Uterus (tissue), 4 donors: Measurements from ENCODE around the gene RBM7. TPM values are rescaled to one million over a fixed set of nuclear protein-coding genes. Genes with fewer than 3 reads are reported as not detected.

Experiments
- DNase-seq, 2 donors: peaks; one replicate each; pipeline ENCODE4 v3.0.0-alpha.2; 2019 to 2020
- H3K27ac ChIP-seq, 2 donors: fragments of 200-600 bp; sonication (generic); 1 replicate in 1 of 2; 2 replicates in 1 of 2; pipeline ENCODE4 v1.5.1; 2016 to 2018
- H3K27me3 ChIP-seq, 2 donors: fragments of 200-600 bp; sonication (generic); one replicate each; pipeline ENCODE4 v1.5.1; 2018 to 2019; ENCODE audit warnings: control low read depth in 1 of 2
- H3K36me3 ChIP-seq, 2 donors: fragments of 200-600 bp; sonication (generic); one replicate each; pipeline ENCODE4 v1.5.1; 2019; ENCODE audit warnings: control low read depth in 1 of 2
- H3K4me1 ChIP-seq, 2 donors: fragments of 200-600 bp; sonication (generic); one replicate each; pipeline ENCODE4 v1.5.1; 2018 to 2019; ENCODE audit warnings: control low read depth in 1 of 2
- H3K4me3 ChIP-seq, 2 donors: fragments of 200-600 bp; sonication (generic); 1 replicate in 1 of 2; 2 replicates in 1 of 2; pipeline ENCODE4 v1.5.1; 2018 to 2019; ENCODE audit warnings: mild to moderate bottlenecking in 1 of 2
- H3K9me3 ChIP-seq, 2 donors: fragments of 200-600 bp; sonication (generic); one replicate each; pipeline ENCODE4 v1.5.1; 2019; ENCODE audit warnings: control low read depth in 1 of 2
- CTCF ChIP-seq, 4 experiments: fragments of 200-600 bp in 2 of 4; fragments of 450-650 bp in 2 of 4; sonication (generic) in 2 of 4; IDR thresholded peaks; one replicate each; pipeline ENCODE4 v1.5.1; 2016 to 2019; ENCODE audit warnings: antibody characterized with exemption in 4 of 4, mild to moderate bottlenecking in 2 of 4, moderate library complexity in 1 of 4
- POLR2A ChIP-seq, 2 donors: fragments of 450-650 bp; IDR thresholded peaks; one replicate each; pipeline ENCODE4 v1.6.1; 2016; ENCODE audit warnings: antibody characterized with exemption in 2 of 2, mild to moderate bottlenecking in 1 of 2, moderate library complexity in 1 of 2
- intact Hi-C: fragments of 100-400 bp; cut with DNase I; formaldehyde crosslinking; loops from one replicate; pipeline ENCODE4 v1.15.1; 2023; ENCODE audit warnings: low total_unique reads
- total RNA-seq, 4 donors: library from RNA; depleted of rRNA in 3 of 4; stranded (reverse); fragments of >200 nt in 3 of 4; gene quantifications; one replicate each; pipeline versions ENCODE4 v1.1.0 to v1.2.4, GENCODE V29; 2014 to 2023
- donor health status: DM: yes; HTN: yes; CAD: no.

Gene RBM7
- total RNA-seq, 4 donors from 2014 or later: 12.8 to 107 (median 44.1) TPM

GRCh38 chr11:114368918-114369680 lies 31.4 kb upstream of the RBM7 start:
- no peaks in the 10 kb centered on the region for H3K27me3 ChIP-seq
- no peak for DNase-seq
- intact Hi-C loops: no loop called here
- H3K27ac ChIP-seq: no peak overlapping the region
- H3K4me1 ChIP-seq: no peaks in the 10 kb centered on the region
- TF ChIP-seq POLR2A (IDR thresholded peaks at IDR 0.05) (no peak), CTCF (IDR thresholded peaks at IDR 0.05) (no peak)
- no peaks in the 10 kb centered on the region for H3K9me3 ChIP-seq
- no peaks in the 10 kb centered on the region for H3K36me3 ChIP-seq
- H3K4me3 ChIP-seq: no peak overlapping the region

DNA sequence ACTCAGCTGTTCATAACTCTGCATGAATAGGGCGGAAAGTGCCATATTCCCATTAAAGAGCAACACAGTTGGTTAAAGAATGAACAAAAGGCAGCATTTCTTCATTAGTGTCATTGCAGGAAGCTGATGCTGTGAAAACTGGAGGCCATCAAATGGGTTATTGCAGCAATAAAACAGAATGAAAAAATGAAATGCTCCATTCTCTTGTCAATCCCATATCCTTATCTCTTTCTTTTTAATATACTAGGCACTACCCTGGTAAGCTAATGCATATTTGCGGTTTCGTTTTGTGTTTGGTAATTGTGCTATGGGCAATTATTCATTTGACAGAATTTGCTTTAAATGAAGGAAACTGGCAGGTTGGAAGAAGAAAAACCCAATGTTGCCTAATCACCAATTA lies 25.4 kb upstream of the RBM7 start:
- intact Hi-C loops: no loop called here
- Histone ChIP-seq H3K4me3 (no peak overlapping the region), H3K9me3 (no peaks in the 10 kb centered on the region), H3K36me3 (no peaks in the 10 kb centered on the region), H3K27ac (no peak overlapping the region), H3K27me3 (no peaks in the 10 kb centered on the region), H3K4me1 (no peaks in the 10 kb centered on the region)
- no peak for DNase-seq
- no peak for TF ChIP-seq POLR2A (IDR thresholded peaks at IDR 0.05)
- no peak for TF ChIP-seq CTCF (IDR thresholded peaks at IDR 0.05)

GRCh38 chr11:114377612-114378267 lies 22.7 kb upstream of the RBM7 start:
- no peak overlapping the region for H3K27ac ChIP-seq
- H3K27me3 ChIP-seq: no peaks in the 10 kb centered on the region
- no peak overlapping the region for H3K4me3 ChIP-seq
- no peaks in the 10 kb centered on the region for H3K4me1 ChIP-seq
- TF ChIP-seq CTCF (IDR thresholded peaks at IDR 0.05) (no peak), POLR2A (IDR thresholded peaks at IDR 0.05) (no peak)
- H3K36me3 ChIP-seq: no peaks in the 10 kb centered on the region
- DNase-seq: no peak
- no peaks in the 10 kb centered on the region for H3K9me3 ChIP-seq
- intact Hi-C loops: no loop called here

GRCh38 chr11:114379394-114380069 lies 20.9 kb upstream of the RBM7 start:
- H3K9me3 ChIP-seq: no peaks in the 10 kb centered on the region
- no peak overlapping the region for H3K27ac ChIP-seq
- no peaks in the 10 kb centered on the region for H3K4me1 ChIP-seq
- H3K4me3 ChIP-seq: no peak overlapping the region
- no peaks in the 10 kb centered on the region for H3K36me3 ChIP-seq
- no peak for DNase-seq
- intact Hi-C loops: no loop called here
- H3K27me3 ChIP-seq: no peaks in the 10 kb centered on the region
- TF ChIP-seq POLR2A (IDR thresholded peaks at IDR 0.05): no peak
- no peak for TF ChIP-seq CTCF (IDR thresholded peaks at IDR 0.05)

DNA sequence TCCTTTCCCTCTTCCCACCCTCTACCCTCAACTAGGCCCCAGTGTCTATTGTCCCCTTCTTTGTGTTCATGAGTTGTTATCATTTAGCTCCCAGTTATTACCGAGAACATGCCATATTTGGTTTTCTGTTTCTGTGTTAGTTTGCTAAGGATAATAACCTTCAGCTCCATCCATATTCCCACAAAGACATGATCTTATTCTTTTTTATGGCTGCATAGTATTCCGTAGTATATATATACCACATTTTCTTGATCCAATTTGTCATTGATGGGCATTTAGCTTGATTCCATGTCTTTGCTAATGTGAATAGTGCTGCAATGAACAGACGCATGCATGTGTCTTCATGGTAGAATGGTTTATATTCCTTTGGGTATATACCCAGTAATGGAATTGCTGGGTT lies 18.0 kb upstream of the RBM7 start:
- Histone ChIP-seq H3K9me3 (no peaks in the 10 kb centered on the region), H3K27me3 (no peaks in the 10 kb centered on the region), H3K4me1 (no peaks in the 10 kb centered on the region), H3K27ac (no peak overlapping the region), H3K4me3 (no peak overlapping the region), H3K36me3 (no peaks in the 10 kb centered on the region)
- DNase-seq: no peak
- intact Hi-C loops: no loop called here
- TF ChIP-seq CTCF (IDR thresholded peaks at IDR 0.05): no peak
- no peak for TF ChIP-seq POLR2A (IDR thresholded peaks at IDR 0.05)
